Measurements from ENCODE around the gene IQCH.
"Not testable (repeated sequence)": the region's sequence is repeated elsewhere in the genome, so short reads cannot be mapped to it uniquely, and the experiment has no call there.

The IQCH gene

GRCh38 chr15:67436351-67437250 lies 182.0 kb downstream of the IQCH start:
- not testable (repeated sequence) for DNase-seq (ENCODE audit: low spot score)

GRCh38 chr15:67444100-67444499 lies 189.5 kb downstream of the IQCH start:
- no peak for DNase-seq (ENCODE audit: low spot score)

GRCh38 chr15:67446449-67446848 lies 191.9 kb downstream of the IQCH start:
- DNase-seq (ENCODE audit: low spot score) = no peak

- DNase-seq (ENCODE audit: low spot score) = not testable (repeated sequence)
Observed at GRCh38 chr15:67448372-67448771, 193.8 kb downstream of the IQCH start.

- not testable (repeated sequence) for DNase-seq (ENCODE audit: low spot score)
Observed at GRCh38 chr15:67453703-67454102, 199.1 kb downstream of the IQCH start.

GRCh38 chr15:67456677-67457529 lies 202.3 kb downstream of the IQCH start:
- DNase-seq (ENCODE audit: low spot score) = peak; percentile 81

- DNase-seq (ENCODE audit: low spot score) = no peak
Observed at GRCh38 chr15:67458331-67459029, 203.9 kb downstream of the IQCH start.

- DNase-seq (ENCODE audit: low spot score) = no peak
Observed at GRCh38 chr15:67460521-67460920, 205.9 kb downstream of the IQCH start.

- DNase-seq (ENCODE audit: low spot score) = no peak
Observed at GRCh38 chr15:67461735-67462134, 207.1 kb downstream of the IQCH start.

GRCh38 chr15:67462875-67463274 lies 208.3 kb downstream of the IQCH start:
- DNase-seq (ENCODE audit: low spot score) = no peak

- no peak for DNase-seq (ENCODE audit: low spot score)
Observed at GRCh38 chr15:67463488-67463887, 208.9 kb downstream of the IQCH start.

- DNase-seq (ENCODE audit: low spot score) = no peak
Observed at GRCh38 chr15:67465196-67465952, 210.8 kb downstream of the IQCH start.

- no peak for DNase-seq (ENCODE audit: low spot score)
Observed at GRCh38 chr15:67468416-67468815, 213.8 kb downstream of the IQCH start.

GRCh38 chr15:67469680-67470079 lies 215.1 kb downstream of the IQCH start:
- no peak for DNase-seq (ENCODE audit: low spot score)

- no peak for DNase-seq (ENCODE audit: low spot score)
Observed at GRCh38 chr15:67472957-67473356, 218.4 kb downstream of the IQCH start.

GRCh38 chr15:67474405-67475110 lies 220.0 kb downstream of the IQCH start:
- no peak for DNase-seq (ENCODE audit: low spot score)

- no peak for DNase-seq (ENCODE audit: low spot score)
Observed at GRCh38 chr15:67479781-67480505, 225.4 kb downstream of the IQCH start.

- DNase-seq (ENCODE audit: low spot score) = no peak
Observed at GRCh38 chr15:67480741-67481140, 226.2 kb downstream of the IQCH start.

- no peak for DNase-seq (ENCODE audit: low spot score)
Observed at GRCh38 chr15:67481680-67482079, 227.1 kb downstream of the IQCH start.

GRCh38 chr15:67495585-67495984 lies 241.0 kb downstream of the IQCH start:
- no peak for DNase-seq (ENCODE audit: low spot score)

All from CD4-positive, alpha-beta T cell treated with Interleukin-2 at 100 ng/mL for 4 hours (primary cell).